HepG2 (cell line): ENCODE results near the gene EIF4A3. TPM values are rescaled to one million over a fixed set of nuclear protein-coding genes. Genes with fewer than 3 reads are reported as not detected.

Experiments
- AHR ChIP-seq: IDR thresholded peaks from 2 replicates; pipeline ENCODE4 v1.6.1; 2018; ENCODE audit warnings: missing genetic modification reagents, missing compliant biosample characterization
- AKAP8 ChIP-seq: sonication (generic); formaldehyde crosslinking; IDR thresholded peaks from 2 replicates; pipeline ENCODE4 v1.5.1; 2020; ENCODE audit warnings: mild to moderate bottlenecking, missing genetic modification reagents
- ARID3A ChIP-seq: IDR thresholded peaks from 2 replicates; pipeline ENCODE4 v1.6.1; 2012; ENCODE audit warnings: low read depth, low read length, improper control_type of control experiment
- BORCS8-MEF2B ChIP-seq: sonication (generic); formaldehyde crosslinking; IDR thresholded peaks from 2 replicates; pipeline ENCODE4 v1.8.0; 2022; ENCODE audit warnings: mild to moderate bottlenecking, missing genetic modification reagents
- ELF3 ChIP-seq: IDR thresholded peaks from 2 replicates; pipeline ENCODE4 v1.6.1; 2016; ENCODE audit warnings: missing genetic modification reagents, missing compliant biosample characterization
- EZH2 ChIP-seq: conservative IDR thresholded peaks from 2 replicates; pipeline ENCODE4 v1.6.1; 2012; ENCODE audit warnings: mild to moderate bottlenecking, low read depth, low read length, moderate library complexity
- FOSL2 ChIP-seq: sonication (generic); formaldehyde crosslinking; IDR thresholded peaks from 2 replicates; pipeline ENCODE4 v1.4.0; 2020; ENCODE audit warnings: missing genetic modification reagents
- FOXK2 ChIP-seq: fragments of 450-650 bp; IDR thresholded peaks from 2 replicates; pipeline ENCODE4 v1.6.1; 2016
- HHEX ChIP-seq: IDR thresholded peaks from 2 replicates; pipeline ENCODE4 v1.6.1; 2016; ENCODE audit warnings: control low read depth
- KMT2B ChIP-seq: IDR thresholded peaks from 2 replicates; pipeline ENCODE4 v1.6.1; 2016; ENCODE audit warnings: missing genetic modification reagents, missing compliant biosample characterization
- NFE2 ChIP-seq: sonication (generic); formaldehyde crosslinking; IDR thresholded peaks from 2 replicates; pipeline ENCODE4 v1.4.0; 2020; ENCODE audit warnings: missing genetic modification reagents
- NFKB2 ChIP-seq: sonication (generic); formaldehyde crosslinking; IDR thresholded peaks from 2 replicates; pipeline ENCODE4 v1.4.0; 2020; ENCODE audit warnings: missing genetic modification reagents, borderline replicate concordance
- NFYC ChIP-seq: IDR thresholded peaks from 2 replicates; pipeline ENCODE4 v1.6.1; 2016; ENCODE audit warnings: missing genetic modification reagents, missing compliant biosample characterization
- PAWR ChIP-seq: sonication (generic); formaldehyde crosslinking; IDR thresholded peaks from 2 replicates; pipeline ENCODE4 v1.4.0; 2020; ENCODE audit warnings: missing genetic modification reagents, mild to moderate bottlenecking, borderline replicate concordance
- SYNCRIP ChIP-seq: fragments of 200-400 bp; formaldehyde crosslinking; IDR thresholded peaks from 2 replicates; pipeline ENCODE4 v1.6.1; 2018; ENCODE audit warnings: mild to moderate bottlenecking, low read depth, low read length; ENCODE audit not compliant: insufficient read depth
- TEAD3 ChIP-seq: optimal IDR thresholded peaks from 2 replicates; pipeline ENCODE3; 2016; ENCODE audit warnings: borderline replicate concordance
- TMF1 ChIP-seq: sonication (generic); formaldehyde crosslinking; IDR thresholded peaks from 2 replicates; pipeline ENCODE4 v1.8.1; 2022; ENCODE audit warnings: low read depth, missing genetic modification reagents
- ZC3H13 ChIP-seq: sonication (generic); formaldehyde crosslinking; IDR thresholded peaks from 2 replicates; pipeline ENCODE4 v1.8.1; 2023; ENCODE audit warnings: mild to moderate bottlenecking, missing genetic modification reagents, moderate library complexity
- ZMAT3 ChIP-seq: sonication (generic); formaldehyde crosslinking; conservative IDR thresholded peaks from 2 replicates; pipeline ENCODE4 v1.7.0; 2021; ENCODE audit warnings: missing genetic modification reagents
- ZNF382 ChIP-seq: sonication (generic); formaldehyde crosslinking; IDR thresholded peaks from 2 replicates; pipeline ENCODE4 v1.5.0; 2020; ENCODE audit warnings: missing genetic modification reagents, mild to moderate bottlenecking, borderline replicate concordance
- polyA plus RNA-seq, 8 experiments: library from polyadenylated mRNA; depleted of rRNA in 3 of 8; stranded (reverse) in 7 of 8; unstranded in 1 of 8; fragments of >200 nt; fragmentation: Illumina TruSeq in 4 of 8; extraction: Trizol in 4 of 8; gene quantifications; 2 replicates each; pipeline versions ENCODE4 v1.2.1 to v1.2.3, GENCODE V29; 2011 to 2016; ENCODE audit warnings: low read depth in 4 of 8, missing spikeins in 1 of 8, mixed read lengths in 1 of 8; ENCODE audit not compliant: insufficient read depth in 1 of 8
- total RNA-seq, 5 experiments: library from RNA; depleted of rRNA; stranded (reverse); fragments of >200 nt; fragmentation: Illumina TruSeq; extraction: Trizol; gene quantifications; 2 replicates each; pipeline ENCODE4 v1.2.3, GENCODE V29; 2016; ENCODE audit warnings: low read depth in 1 of 5
- TF ChIP-seq, protein P1 (sequence below): sonication (generic); formaldehyde crosslinking; IDR thresholded peaks from 2 replicates; pipeline ENCODE4 v1.4.0; 2020; ENCODE audit warnings: missing genetic modification reagents, mild to moderate bottlenecking, borderline replicate concordance
- TF ChIP-seq, protein P2 (sequence below): sonication (generic); formaldehyde crosslinking; IDR thresholded peaks from 2 replicates; pipeline ENCODE4 v1.4.0; 2020; ENCODE audit warnings: missing genetic modification reagents
- TF ChIP-seq, protein P3 (sequence below): sonication (generic); formaldehyde crosslinking; IDR thresholded peaks from 2 replicates; pipeline ENCODE4 v1.4.0; 2020; ENCODE audit warnings: mild to moderate bottlenecking, low read depth, missing genetic modification reagents

Gene EIF4A3
- total and polyA plus RNA-seq, 2 of the 13 experiments (the other 11 are each of a cell fraction or from before 2014, with no cell fraction given): 145 to 187 TPM

DNA sequence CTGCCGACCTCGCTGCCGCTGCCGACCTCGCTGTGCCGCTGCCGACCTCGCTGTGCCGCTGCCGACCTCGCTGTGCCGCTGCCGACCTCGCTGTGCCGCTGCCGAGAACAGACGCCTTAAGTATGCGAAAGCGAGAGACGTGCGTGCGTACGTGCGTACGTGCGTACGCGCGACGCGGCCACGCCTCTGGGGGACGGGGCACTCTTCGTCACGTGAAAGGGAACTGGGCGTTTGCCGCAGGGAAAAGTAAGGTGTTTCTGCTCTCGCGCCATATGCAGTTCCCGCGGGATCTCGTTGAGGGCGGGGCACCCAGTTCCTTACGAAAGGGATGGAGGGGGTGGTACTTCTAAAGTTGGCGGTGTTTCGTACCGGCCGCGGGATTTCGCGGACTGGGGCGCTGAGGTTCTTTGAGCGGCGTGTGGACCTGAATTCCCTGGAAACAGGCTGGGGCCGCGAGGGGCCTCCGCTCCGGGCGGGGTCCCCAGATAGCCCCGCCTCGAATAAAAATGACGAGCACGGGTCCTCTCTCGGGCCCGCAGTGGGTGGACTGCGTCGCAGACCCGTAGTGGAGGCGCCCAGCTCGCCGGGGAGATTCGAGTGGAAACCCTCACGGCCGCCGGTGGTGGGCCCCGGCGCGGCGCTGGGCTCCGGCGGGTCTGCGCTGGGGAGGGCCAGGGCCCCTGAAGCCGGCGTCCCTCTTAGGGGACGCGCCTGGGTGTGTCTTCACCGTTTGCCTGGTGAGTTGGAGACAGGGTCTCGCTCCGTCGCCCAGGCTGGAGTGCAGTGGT is at the start of gene EIF4A3 (continued):
- TF ChIP-seq, protein P1, sequence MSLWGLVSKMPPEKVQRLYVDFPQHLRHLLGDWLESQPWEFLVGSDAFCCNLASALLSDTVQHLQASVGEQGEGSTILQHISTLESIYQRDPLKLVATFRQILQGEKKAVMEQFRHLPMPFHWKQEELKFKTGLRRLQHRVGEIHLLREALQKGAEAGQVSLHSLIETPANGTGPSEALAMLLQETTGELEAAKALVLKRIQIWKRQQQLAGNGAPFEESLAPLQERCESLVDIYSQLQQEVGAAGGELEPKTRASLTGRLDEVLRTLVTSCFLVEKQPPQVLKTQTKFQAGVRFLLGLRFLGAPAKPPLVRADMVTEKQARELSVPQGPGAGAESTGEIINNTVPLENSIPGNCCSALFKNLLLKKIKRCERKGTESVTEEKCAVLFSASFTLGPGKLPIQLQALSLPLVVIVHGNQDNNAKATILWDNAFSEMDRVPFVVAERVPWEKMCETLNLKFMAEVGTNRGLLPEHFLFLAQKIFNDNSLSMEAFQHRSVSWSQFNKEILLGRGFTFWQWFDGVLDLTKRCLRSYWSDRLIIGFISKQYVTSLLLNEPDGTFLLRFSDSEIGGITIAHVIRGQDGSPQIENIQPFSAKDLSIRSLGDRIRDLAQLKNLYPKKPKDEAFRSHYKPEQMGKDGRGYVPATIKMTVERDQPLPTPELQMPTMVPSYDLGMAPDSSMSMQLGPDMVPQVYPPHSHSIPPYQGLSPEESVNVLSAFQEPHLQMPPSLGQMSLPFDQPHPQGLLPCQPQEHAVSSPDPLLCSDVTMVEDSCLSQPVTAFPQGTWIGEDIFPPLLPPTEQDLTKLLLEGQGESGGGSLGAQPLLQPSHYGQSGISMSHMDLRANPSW: peak; percentile 83; the same call in 1 of the 2 replicates
- TF ChIP-seq, protein P2, sequence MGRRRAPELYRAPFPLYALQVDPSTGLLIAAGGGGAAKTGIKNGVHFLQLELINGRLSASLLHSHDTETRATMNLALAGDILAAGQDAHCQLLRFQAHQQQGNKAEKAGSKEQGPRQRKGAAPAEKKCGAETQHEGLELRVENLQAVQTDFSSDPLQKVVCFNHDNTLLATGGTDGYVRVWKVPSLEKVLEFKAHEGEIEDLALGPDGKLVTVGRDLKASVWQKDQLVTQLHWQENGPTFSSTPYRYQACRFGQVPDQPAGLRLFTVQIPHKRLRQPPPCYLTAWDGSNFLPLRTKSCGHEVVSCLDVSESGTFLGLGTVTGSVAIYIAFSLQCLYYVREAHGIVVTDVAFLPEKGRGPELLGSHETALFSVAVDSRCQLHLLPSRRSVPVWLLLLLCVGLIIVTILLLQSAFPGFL (CRISPR knock-in tag): peak; percentile 73; the same call in 1 of the 2 replicates
- peak; percentile 71; the same call in 1 of the 2 replicates for TF ChIP-seq FOXK2
- TF ChIP-seq ELF3 (CRISPR knock-in tag): peak; percentile 85
- TF ChIP-seq HHEX (CRISPR knock-in tag): no peak
- TF ChIP-seq BORCS8-MEF2B (CRISPR knock-in tag): peak; percentile 98
- TF ChIP-seq ZNF382 (CRISPR knock-in tag): no peak
- TF ChIP-seq TEAD3 (CRISPR knock-in tag): peak; percentile 79
- no peak for TF ChIP-seq ARID3A
- TF ChIP-seq NFE2 (CRISPR knock-in tag): no peak
- TF ChIP-seq KMT2B (CRISPR knock-in tag): peak; percentile 85
- TF ChIP-seq TMF1 (CRISPR knock-in tag): peak; percentile 58; the same call in 1 of the 2 replicates
- TF ChIP-seq FOSL2 (CRISPR knock-in tag): peak; percentile 28
- TF ChIP-seq ZMAT3 (CRISPR knock-in tag): 0 out of 2 replicates have a peak, but pooled peaks have one; percentile 82
- no peak for TF ChIP-seq SYNCRIP
- peak; percentile 66; the same call in 1 of the 2 replicates for TF ChIP-seq ZC3H13 (CRISPR knock-in tag)
- peak; percentile 57 for TF ChIP-seq NFYC (CRISPR knock-in tag)
- TF ChIP-seq AKAP8 (CRISPR knock-in tag): peak; percentile 94
- peak; percentile 31; the same call in 1 of the 2 replicates for TF ChIP-seq AHR (CRISPR knock-in tag)
- TF ChIP-seq PAWR (CRISPR knock-in tag): no peak
- TF ChIP-seq NFKB2 (CRISPR knock-in tag): peak; percentile 76; the same call in 1 of the 2 replicates
- TF ChIP-seq EZH2: no peak
- TF ChIP-seq, protein P3, sequence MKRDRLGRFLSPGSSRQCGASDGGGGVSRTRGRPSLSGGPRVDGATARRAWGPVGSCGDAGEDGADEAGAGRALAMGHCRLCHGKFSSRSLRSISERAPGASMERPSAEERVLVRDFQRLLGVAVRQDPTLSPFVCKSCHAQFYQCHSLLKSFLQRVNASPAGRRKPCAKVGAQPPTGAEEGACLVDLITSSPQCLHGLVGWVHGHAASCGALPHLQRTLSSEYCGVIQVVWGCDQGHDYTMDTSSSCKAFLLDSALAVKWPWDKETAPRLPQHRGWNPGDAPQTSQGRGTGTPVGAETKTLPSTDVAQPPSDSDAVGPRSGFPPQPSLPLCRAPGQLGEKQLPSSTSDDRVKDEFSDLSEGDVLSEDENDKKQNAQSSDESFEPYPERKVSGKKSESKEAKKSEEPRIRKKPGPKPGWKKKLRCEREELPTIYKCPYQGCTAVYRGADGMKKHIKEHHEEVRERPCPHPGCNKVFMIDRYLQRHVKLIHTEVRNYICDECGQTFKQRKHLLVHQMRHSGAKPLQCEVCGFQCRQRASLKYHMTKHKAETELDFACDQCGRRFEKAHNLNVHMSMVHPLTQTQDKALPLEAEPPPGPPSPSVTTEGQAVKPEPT (CRISPR knock-in tag): no peak; the same call in 1 of the 2 replicates
